GM12874 (cell line): ENCODE results near the gene GUF1.

Experiments
- TF ChIP-seq, protein P1 (sequence below): IDR thresholded peaks from 2 replicates; pipeline ENCODE4 v1.5.1; 2011; ENCODE audit warnings: low read depth, mild to moderate bottlenecking, control low read depth, low read length, moderate library complexity; ENCODE audit not compliant: insufficient read depth

GUF1 gene, protein sequence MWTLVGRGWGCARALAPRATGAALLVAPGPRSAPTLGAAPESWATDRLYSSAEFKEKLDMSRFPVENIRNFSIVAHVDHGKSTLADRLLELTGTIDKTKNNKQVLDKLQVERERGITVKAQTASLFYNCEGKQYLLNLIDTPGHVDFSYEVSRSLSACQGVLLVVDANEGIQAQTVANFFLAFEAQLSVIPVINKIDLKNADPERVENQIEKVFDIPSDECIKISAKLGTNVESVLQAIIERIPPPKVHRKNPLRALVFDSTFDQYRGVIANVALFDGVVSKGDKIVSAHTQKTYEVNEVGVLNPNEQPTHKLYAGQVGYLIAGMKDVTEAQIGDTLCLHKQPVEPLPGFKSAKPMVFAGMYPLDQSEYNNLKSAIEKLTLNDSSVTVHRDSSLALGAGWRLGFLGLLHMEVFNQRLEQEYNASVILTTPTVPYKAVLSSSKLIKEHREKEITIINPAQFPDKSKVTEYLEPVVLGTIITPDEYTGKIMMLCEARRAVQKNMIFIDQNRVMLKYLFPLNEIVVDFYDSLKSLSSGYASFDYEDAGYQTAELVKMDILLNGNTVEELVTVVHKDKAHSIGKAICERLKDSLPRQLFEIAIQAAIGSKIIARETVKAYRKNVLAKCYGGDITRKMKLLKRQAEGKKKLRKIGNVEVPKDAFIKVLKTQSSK

DNA sequence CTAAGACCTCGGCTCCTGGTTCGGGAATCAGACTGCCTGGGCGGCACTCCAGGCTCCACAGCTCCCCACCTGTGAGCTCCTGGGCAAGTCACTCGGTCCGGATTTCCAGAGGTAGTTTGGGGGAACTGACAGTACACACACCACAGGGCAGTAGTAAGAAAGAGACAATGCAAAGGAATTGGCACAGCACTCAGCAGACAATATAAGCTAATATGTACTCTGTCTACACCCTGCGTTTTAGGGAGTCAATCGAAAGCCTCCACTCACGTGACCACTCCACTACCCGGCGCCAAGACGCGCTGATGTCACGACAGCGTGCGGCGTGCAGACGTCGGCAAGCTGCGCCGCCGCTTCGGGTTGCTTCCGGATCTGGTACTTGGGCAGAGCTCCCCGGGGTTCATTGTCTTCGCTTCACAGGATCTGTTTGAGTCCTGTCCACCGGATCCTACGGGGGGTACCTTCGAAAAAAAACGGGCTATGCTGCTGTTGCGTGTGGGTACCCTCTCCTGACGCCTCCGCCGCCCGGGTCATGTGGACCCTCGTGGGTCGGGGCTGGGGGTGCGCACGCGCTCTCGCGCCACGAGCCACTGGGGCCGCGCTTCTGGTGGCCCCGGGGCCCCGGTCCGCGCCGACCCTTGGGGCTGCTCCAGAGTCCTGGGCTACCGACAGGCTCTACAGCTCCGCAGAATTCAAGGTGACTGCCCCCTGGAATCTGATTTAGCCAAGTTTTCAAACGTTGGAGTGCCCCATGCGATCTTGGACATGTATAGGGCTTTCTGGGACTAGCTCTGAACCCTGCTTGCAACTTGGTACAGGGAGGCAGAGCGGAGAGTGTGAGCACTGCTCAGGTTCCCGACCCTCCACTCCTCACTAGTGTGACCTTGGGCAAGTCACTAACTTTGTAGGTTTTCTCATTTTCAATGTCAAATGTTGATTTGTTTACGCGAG, at the start of gene GUF1:
Gene GUF1, plus strand, starts transcription at position 327 of the 948 bp plus-strand sequence. Its CDS starts 203 bp downstream, at position 530.
- TF ChIP-seq, protein P1, sequence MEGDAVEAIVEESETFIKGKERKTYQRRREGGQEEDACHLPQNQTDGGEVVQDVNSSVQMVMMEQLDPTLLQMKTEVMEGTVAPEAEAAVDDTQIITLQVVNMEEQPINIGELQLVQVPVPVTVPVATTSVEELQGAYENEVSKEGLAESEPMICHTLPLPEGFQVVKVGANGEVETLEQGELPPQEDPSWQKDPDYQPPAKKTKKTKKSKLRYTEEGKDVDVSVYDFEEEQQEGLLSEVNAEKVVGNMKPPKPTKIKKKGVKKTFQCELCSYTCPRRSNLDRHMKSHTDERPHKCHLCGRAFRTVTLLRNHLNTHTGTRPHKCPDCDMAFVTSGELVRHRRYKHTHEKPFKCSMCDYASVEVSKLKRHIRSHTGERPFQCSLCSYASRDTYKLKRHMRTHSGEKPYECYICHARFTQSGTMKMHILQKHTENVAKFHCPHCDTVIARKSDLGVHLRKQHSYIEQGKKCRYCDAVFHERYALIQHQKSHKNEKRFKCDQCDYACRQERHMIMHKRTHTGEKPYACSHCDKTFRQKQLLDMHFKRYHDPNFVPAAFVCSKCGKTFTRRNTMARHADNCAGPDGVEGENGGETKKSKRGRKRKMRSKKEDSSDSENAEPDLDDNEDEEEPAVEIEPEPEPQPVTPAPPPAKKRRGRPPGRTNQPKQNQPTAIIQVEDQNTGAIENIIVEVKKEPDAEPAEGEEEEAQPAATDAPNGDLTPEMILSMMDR, result no peak

DNA sequence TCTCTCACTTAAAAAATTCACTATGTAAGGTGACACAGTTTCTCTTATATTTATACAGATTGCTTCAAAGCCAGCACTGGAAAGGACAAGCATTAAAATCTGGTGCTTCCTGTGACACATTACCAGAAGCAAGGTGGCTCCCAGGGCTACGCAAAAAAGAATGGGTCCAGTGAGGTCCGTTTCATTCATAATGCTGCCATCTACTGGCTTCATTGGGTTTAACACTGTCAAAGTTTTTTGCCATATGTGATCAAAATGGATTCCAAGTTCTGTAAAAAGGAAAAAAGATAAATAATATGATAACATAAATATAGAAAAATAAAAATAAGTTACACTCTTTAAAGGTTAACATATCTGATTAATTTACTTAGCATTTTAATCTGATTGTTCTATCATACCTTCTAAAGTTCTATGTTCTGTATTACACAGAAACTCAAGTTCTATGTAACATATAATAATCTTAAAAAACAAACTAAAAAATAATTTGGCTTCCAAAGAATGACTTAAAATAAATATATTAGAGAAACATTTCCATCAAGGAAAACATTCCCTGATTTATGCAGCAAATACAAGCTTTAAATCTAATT, 48.8 kb upstream of the GUF1 start:
- TF ChIP-seq, protein P1, result peak; percentile 47; the same call in 1 of the 2 replicates

DNA sequence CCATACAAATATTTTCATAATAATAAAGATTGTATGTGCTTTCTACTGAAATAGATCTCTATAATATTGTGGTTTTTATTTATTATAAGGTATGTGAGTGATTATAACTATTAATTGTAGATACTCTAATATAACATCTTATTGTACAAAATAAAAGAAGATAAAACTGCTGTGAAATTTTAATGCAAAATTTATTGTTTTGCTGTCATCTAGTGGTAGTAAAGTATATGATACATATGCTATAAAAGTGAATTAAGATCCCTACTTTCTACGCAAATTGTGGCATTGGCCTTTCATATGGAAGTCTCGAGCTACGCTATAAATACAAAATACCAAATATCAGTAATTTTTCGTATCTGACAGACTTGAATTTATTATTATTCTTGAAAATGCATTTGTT, 46.1 kb upstream of the GUF1 start:
- TF ChIP-seq, protein P1, result no peak

DNA sequence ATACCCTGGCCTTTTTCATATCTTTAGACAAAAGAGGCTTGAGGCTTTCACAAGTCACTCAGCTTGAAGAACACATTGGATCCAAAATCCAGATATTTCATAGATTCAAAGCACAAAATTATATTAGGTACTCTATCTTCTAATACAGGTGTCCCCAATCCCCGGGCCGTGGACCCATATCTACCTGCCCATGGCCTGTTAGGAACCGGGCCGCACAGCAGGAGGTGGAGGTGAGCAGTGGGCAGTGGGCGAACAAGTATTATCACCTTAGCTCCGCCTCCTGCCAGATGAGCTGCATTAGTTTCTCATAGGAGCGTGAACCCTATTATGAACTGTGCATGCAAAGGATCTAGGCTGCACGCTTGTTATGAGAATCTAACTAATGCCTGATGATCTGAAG, 45.5 kb upstream of the GUF1 start:
- TF ChIP-seq, protein P1, result no peak

DNA sequence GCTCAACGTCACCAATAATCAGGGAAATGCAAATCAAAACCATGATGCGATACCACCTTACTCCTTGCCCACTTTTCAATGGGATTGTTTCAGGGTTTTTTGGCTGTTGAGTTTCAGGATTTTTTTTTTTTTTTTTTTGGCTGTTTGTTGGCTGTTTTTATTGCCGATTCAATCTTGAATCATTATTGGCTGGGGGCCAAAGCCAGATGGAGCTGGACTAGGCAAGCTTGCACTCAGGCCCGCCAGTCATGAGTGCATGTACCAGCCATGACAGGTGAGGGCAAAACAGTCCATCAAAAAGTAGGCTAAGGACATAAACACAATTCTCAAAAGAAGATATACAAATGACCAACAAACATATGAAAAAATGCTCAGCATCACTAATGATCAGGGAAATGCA, 40.1 kb upstream of the GUF1 start:
- TF ChIP-seq, protein P1, result no peak

DNA sequence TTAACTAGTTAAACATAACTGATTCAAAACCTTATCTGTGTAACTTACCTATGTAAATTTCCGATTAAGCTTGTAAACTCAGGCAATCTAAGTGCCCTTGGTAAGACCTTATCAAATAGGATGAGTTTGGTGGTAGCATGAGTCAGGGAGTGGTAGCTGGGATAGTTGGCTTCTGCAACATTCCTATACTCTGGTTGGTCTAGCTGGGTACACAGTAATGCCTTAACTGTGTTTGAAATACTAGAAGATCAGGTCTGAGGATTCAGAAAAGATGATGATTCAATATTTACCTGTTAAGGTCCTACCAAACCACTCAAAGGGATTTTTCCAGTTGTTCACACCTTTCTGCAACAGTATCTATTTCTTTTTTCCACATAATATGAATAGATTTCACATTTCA, 32.1 kb upstream of the GUF1 start:
- TF ChIP-seq, protein P1, result no peak

DNA sequence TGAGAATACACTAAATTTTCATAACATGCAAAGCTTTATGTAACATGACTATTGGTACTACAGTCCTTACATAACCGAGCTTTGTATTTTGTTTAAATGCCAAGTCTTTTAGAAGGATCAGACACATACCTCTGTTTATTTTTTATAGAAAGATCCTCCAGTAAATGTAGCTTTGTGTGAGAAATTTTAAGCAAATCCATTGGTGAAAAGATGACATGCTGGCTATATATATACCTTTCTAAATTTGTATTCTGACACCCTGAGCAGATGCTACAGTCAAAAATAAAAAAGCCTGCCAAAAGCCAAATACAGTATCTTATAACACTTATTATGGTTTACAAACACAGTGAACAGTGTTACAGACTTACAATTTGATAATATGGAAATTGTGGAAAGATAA, 26.8 kb upstream of the GUF1 start, which contains the start of gene YIPF7:
Gene YIPF7, minus strand, starts transcription at position 201 of the 400 bp plus-strand sequence. CDS start 1,525 bp downstream, outside the sequence.
- TF ChIP-seq, protein P1, result no peak
